ENCODE results near the gene FAM76A.

- TF ChIP-seq POLR2AphosphoS5 (IDR thresholded peaks at IDR 0.05): no peak
- TF ChIP-seq, protein P1, sequence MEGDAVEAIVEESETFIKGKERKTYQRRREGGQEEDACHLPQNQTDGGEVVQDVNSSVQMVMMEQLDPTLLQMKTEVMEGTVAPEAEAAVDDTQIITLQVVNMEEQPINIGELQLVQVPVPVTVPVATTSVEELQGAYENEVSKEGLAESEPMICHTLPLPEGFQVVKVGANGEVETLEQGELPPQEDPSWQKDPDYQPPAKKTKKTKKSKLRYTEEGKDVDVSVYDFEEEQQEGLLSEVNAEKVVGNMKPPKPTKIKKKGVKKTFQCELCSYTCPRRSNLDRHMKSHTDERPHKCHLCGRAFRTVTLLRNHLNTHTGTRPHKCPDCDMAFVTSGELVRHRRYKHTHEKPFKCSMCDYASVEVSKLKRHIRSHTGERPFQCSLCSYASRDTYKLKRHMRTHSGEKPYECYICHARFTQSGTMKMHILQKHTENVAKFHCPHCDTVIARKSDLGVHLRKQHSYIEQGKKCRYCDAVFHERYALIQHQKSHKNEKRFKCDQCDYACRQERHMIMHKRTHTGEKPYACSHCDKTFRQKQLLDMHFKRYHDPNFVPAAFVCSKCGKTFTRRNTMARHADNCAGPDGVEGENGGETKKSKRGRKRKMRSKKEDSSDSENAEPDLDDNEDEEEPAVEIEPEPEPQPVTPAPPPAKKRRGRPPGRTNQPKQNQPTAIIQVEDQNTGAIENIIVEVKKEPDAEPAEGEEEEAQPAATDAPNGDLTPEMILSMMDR (IDR thresholded peaks at IDR 0.05): no peak
- TF ChIP-seq POLR2A (IDR thresholded peaks at IDR 0.05): no peak
- no peak for TF ChIP-seq EP300 (IDR thresholded peaks at IDR 0.05)
Observed at GRCh38 chr1:27684176-27684575, 41.6 kb upstream of the FAM76A start.

Data from upper lobe of left lung (tissue), 4 donors.